ENCODE data around the gene PHKA1.
"Not testable (repeated sequence)": the region's sequence is repeated elsewhere in the genome, so short reads cannot be mapped to it uniquely, and the experiment has no call there.

PHKA1 gene

GRCh38 chrX:72621163-72621562 lies 92.9 kb downstream of the PHKA1 start:
- POLR2A ChIA-PET: no interaction called here
- TF ChIP-seq CTCF (IDR thresholded peaks at IDR 0.05; ENCODE audit: insufficient read depth, low read length, missing control alignments): no peak
- CTCF ChIA-PET: interaction anchor here (0.9 kb wide), 1 partner anchor 10 kb away, joined by 3 read pairs; no protein-coding TSS in a partner anchor

GRCh38 chrX:72620550-72621145 lies 93.5 kb downstream of the PHKA1 start:
- CTCF ChIA-PET: interaction anchor here (0.9 kb wide), 1 partner anchor 10 kb away, joined by 3 read pairs; no protein-coding TSS in a partner anchor
- DNase-seq (ENCODE audit: low read depth, low spot score): peak; percentile 37
- peak overlapping the region; percentile 25; the same call in 1 of the 2 replicates for H3K4me3 ChIP-seq (ENCODE audit: low read depth, low read length)
- no peak for TF ChIP-seq CTCF (IDR thresholded peaks at IDR 0.05; ENCODE audit: insufficient read depth, low read length, missing control alignments)
- POLR2A ChIA-PET: no interaction called here

More at GRCh38 chrX:72621163-72621562, 92.9 kb downstream of the PHKA1 start:
- no peak overlapping the region for H3K4me3 ChIP-seq (ENCODE audit: low read depth, low read length)
- no peak for DNase-seq (ENCODE audit: low read depth, low spot score)

GRCh38 chrX:72609313-72609712 lies 104.8 kb downstream of the PHKA1 start:
- H3K4me3 ChIP-seq (ENCODE audit: low read depth, low read length): no peak overlapping the region
- ChIA-PET POLR2A (no interaction called here), CTCF (no interaction called here)
- peak; percentile 7 for TF ChIP-seq CTCF (IDR thresholded peaks at IDR 0.05; ENCODE audit: insufficient read depth, low read length, missing control alignments)
- no peak for DNase-seq (ENCODE audit: low read depth, low spot score)

GRCh38 chrX:72604705-72605104 lies 109.4 kb downstream of the PHKA1 start:
- no peak for DNase-seq (ENCODE audit: low read depth, low spot score)
- ChIA-PET POLR2A (no interaction called here), CTCF (no interaction called here)
- TF ChIP-seq CTCF (IDR thresholded peaks at IDR 0.05; ENCODE audit: insufficient read depth, low read length, missing control alignments): no peak
- H3K4me3 ChIP-seq (ENCODE audit: low read depth, low read length): no peak overlapping the region

- CTCF ChIA-PET: no interaction called here
- POLR2A ChIA-PET: no interaction called here
- no peak overlapping the region for H3K4me3 ChIP-seq (ENCODE audit: low read depth, low read length)
- TF ChIP-seq CTCF (IDR thresholded peaks at IDR 0.05; ENCODE audit: insufficient read depth, low read length, missing control alignments): no peak
- no peak for DNase-seq (ENCODE audit: low read depth, low spot score)
Observed at GRCh38 chrX:72604112-72604511, 110.0 kb downstream of the PHKA1 start.

- POLR2A ChIA-PET; DNase-seq (ENCODE audit: low read depth, low spot score); CTCF ChIA-PET; H3K4me3 ChIP-seq (ENCODE audit: low read depth, low read length): not testable (repeated sequence)
Observed at GRCh38 chrX:72591038-72591437, 123.1 kb downstream of the PHKA1 start.

GRCh38 chrX:72584163-72584562 lies 129.9 kb downstream of the PHKA1 start:
- ChIA-PET POLR2A (no interaction called here), CTCF (no interaction called here)
- TF ChIP-seq CTCF (IDR thresholded peaks at IDR 0.05; ENCODE audit: insufficient read depth, low read length, missing control alignments): no peak
- DNase-seq (ENCODE audit: low read depth, low spot score): no peak
- H3K4me3 ChIP-seq (ENCODE audit: low read depth, low read length): no peak overlapping the region

Measured in AG04449 (cell line).